ENCODE results near the gene PRR5L.

The PRR5L gene

DNA sequence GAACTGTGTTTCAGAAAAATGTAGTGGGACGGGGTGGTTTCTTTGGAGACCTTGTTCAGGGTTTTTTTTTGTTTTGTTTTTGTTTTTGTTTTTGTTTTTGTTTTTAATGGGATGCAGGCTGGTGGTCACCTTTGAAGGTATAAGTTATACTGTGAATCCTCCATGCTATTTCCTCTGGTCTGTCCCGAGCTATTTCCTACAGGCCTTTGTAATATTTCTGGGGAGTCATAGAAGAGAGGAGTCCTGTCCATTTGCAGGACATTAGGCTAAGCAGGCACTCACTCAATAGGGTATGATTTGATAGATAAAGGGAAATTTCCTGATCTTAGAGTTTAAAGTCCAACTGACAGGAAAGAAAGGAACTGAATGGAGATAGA is 136.0 kb downstream of the PRR5L start:
- no peak for TF ChIP-seq POLR2A (IDR thresholded peaks at IDR 0.05; ENCODE audit: low read length)
- no peak for TF ChIP-seq GATA1 (IDR thresholded peaks at IDR 0.05; ENCODE audit: low read depth, low read length)
- no peak for DNase-seq

DNA sequence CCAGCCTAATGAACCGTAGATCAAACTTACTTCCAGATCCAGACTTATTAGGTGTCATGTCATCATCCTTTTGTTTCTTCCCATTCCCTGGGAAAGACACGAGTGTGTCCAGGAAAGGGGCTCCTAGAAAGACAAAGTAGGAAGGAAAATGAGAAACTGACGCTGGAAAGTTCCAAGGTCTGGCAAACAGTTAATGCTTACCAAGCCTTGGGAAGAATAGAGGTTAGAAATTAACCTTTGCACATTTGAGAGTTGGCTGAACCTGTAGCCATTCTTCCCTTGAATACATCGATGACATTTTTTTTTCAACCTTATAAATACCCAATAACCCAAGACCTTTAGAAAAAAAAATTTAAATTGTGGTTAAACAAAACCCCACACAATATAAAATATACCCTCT is 136.7 kb downstream of the PRR5L start:
- no peak for DNase-seq

DNA sequence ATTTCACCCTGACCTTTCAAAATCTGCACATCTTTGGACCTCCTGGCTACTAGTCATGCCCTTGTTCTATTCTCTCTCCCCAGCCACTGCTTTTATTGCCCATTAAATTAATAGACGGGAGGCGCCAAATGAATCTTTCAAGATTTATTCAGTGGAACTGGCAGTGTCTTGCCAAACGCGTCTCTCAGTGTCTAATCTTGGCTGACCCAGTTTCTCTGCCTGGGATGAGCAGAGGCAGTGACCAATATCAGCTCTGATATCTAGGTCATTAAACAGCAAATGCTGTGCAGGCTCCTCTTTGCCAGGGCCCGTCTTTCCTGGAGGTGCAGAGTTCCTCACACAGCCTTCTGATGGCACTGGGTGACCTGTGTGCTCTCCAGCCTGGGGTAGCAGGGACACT is 140.0 kb downstream of the PRR5L start:
- no peak for DNase-seq
- TF ChIP-seq GATA1 (IDR thresholded peaks at IDR 0.05; ENCODE audit: low read depth, low read length) (no peak), POLR2A (IDR thresholded peaks at IDR 0.05; ENCODE audit: low read length) (no peak)

More for the DNA sequence above, 136.7 kb downstream of the PRR5L start:
- no peak for TF ChIP-seq GATA1 (IDR thresholded peaks at IDR 0.05; ENCODE audit: low read depth, low read length)
- no peak for TF ChIP-seq POLR2A (IDR thresholded peaks at IDR 0.05; ENCODE audit: low read length)

DNA sequence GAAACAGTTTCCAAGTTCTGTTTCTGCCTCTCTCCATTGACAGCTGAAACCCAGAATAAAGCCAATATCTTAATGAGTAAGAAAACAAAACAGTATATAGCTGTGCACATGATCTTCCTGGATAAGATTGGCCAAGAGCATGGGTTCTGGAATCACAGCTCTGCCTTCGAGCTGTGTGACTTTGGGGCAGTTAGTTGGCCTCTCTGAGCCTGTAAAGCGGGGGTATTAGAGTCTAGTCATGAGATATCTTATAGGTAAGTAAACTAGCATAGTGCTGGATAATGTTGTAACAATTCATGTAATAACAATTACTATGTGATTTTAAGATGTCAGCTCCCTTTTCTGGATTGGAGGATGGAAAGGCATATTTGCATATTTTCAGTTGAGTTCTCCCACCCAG is 140.5 kb downstream of the PRR5L start:
- TF ChIP-seq GATA1 (IDR thresholded peaks at IDR 0.05; ENCODE audit: low read depth, low read length) = no peak
- no peak for TF ChIP-seq POLR2A (IDR thresholded peaks at IDR 0.05; ENCODE audit: low read length)
- no peak for DNase-seq

DNA sequence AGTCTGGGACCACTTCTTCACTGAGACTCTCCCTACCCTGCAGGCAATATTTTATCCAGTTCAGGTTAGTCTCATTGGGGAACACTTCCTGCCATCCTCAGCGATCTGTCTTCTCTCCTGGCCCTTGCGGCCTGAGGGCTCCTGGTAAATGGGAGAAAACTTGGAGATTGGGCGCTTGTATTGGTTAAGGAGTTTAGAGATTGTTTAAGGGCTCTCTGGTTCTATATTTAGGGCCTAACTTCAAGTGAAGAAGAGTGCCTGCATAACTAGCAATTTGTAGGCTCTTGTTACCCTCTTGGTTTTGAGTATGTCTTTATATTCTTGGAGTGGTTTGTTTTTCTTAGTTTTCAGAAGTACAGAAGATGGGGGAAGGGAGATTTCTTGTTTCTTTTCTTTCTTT is 141.3 kb downstream of the PRR5L start:
- no peak for DNase-seq
- TF ChIP-seq GATA1 (IDR thresholded peaks at IDR 0.05; ENCODE audit: low read depth, low read length) (no peak), POLR2A (IDR thresholded peaks at IDR 0.05; ENCODE audit: low read length) (no peak)

DNA sequence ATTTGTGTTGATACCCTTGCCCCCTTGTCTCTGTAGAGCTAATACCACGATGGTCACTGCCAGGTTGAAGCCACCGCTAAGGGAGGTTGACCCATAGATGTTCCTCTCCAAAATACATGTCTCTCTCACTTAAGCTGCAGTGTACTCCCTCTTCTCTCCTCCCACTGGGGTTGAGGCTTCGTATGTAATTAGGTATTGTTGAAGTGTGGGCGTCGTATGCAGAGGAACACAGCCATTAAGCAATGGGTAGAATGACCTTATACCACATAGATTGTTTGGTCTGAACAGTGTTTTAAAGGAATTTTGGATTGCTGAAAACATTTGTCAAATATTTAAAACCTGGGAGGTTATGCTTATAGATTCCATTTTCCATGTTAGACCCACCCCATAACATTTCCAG is 142.0 kb downstream of the PRR5L start:
- DNase-seq = no peak
- no peak for TF ChIP-seq POLR2A (IDR thresholded peaks at IDR 0.05; ENCODE audit: low read length)
- no peak for TF ChIP-seq GATA1 (IDR thresholded peaks at IDR 0.05; ENCODE audit: low read depth, low read length)

DNA sequence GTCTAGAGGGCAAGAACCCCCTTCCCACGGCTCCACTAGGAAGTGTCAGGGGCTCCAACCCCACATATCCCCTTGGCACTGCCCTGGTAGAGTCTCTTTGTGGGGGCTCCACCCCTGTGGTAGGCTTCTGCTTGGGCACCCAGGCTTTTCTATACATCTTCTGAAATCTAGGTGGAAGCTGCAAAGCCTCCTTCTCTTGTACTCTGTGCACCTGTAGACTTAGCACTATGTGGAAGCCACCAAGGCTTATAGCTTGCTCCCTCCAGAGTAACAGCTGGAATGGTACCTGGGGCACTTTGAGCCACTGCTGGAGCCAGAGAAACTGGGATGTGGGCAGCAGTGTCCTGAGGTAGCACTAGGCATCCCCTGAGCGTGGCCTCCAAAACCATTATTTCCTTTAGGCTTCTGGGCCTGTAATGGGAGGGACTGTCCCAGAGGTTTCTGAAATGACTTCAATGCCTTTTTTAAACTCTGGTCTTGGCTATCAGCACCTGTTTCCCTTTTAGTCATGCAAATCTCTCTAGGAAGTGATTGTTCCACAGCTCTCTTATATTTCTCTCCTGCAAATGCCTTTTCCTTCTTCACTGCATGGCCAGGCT is 145.6 kb downstream of the PRR5L start:
- no peak for DNase-seq
- TF ChIP-seq GATA1 (IDR thresholded peaks at IDR 0.05; ENCODE audit: low read depth, low read length) (no peak), POLR2A (IDR thresholded peaks at IDR 0.05; ENCODE audit: low read length) (no peak)

DNA sequence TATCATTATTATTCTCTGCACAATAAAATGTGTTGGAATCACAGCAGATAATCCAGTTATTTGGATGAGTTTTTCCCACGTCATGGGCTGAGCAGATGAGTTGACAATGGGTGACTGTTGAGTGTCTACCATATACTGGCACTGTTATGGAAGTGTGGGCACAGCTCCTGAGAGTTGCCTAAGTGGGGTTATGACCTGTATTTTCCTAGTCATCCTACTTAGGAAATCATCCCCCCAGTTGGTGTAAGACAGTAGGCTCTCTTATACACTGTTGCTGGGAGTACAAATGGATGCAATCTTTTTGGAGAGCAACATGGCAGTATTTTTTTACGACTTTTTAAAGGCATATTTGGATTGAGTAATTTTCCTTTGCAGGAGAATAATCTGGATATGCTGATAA is 147.6 kb downstream of the PRR5L start:
- TF ChIP-seq POLR2A (IDR thresholded peaks at IDR 0.05; ENCODE audit: low read length) = no peak
- no peak for TF ChIP-seq GATA1 (IDR thresholded peaks at IDR 0.05; ENCODE audit: low read depth, low read length)
- DNase-seq = no peak

DNA sequence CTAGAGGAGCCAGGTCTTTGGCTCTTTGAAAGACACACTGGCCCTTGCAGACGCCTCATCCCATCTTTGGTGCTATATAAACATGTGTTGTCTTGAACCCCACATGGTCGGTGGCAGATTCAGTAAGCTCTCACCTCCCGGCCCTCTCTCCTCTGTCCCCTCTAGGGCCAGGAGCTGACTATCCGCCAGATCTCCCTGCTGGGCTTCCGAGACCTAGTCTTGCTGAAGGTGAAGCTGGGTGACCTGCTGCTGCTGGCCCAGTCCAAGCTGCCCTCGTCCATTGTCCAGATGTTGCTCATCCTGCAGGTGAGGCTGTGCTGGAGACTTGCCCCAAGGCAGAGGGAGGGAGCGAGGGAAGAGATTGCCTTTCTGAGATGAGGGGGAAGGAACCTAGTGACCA is 150.0 kb downstream of the PRR5L start:
- TF ChIP-seq GATA1 (IDR thresholded peaks at IDR 0.05; ENCODE audit: low read depth, low read length) (no peak), POLR2A (IDR thresholded peaks at IDR 0.05; ENCODE audit: low read length) (no peak)
- no peak for DNase-seq

DNA sequence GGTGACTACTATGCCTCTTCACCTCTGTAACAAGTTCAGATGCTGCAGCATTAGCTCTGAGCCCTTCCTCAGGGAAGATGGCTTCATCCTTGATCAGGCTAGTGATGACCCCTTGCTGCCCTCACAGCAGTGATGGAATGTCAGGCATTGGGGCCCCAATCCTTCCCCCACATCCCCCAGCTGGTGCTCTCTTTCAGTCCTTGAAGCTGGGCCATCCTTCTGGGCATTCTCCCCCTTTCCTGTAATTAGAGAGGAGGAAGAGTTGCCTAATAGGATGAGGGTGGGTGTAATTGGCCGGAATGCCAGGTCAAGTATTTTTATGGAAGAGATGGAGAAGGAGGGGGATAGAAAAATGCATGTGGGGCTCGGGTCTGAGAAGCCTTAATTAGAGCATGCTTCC is 151.4 kb downstream of the PRR5L start:
- no peak for DNase-seq
- TF ChIP-seq GATA1 (IDR thresholded peaks at IDR 0.05; ENCODE audit: low read depth, low read length) (no peak), POLR2A (IDR thresholded peaks at IDR 0.05; ENCODE audit: low read length) (no peak)

DNA sequence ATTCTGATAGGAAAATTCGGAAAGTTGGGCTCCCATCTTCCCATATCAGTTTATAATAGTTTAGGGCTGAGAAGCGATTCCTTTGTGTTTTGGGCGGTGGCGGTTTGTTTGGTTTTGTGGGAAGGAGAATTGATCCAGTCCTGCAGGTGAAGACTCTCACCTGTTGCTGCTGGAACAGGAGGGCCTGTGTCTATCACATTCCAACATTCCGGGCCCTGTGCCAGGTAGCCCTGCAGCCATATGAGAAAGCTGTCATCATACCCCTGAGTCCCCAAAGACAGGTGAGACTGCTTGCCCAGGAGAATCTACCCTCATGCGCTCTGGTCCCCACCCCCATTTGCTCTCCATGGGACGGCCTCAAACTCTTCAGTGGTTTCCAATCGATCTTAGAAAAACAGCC is 151.9 kb downstream of the PRR5L start:
- TF ChIP-seq GATA1 (IDR thresholded peaks at IDR 0.05; ENCODE audit: low read depth, low read length) = no peak
- TF ChIP-seq POLR2A (IDR thresholded peaks at IDR 0.05; ENCODE audit: low read length) = no peak
- DNase-seq = no peak

DNA sequence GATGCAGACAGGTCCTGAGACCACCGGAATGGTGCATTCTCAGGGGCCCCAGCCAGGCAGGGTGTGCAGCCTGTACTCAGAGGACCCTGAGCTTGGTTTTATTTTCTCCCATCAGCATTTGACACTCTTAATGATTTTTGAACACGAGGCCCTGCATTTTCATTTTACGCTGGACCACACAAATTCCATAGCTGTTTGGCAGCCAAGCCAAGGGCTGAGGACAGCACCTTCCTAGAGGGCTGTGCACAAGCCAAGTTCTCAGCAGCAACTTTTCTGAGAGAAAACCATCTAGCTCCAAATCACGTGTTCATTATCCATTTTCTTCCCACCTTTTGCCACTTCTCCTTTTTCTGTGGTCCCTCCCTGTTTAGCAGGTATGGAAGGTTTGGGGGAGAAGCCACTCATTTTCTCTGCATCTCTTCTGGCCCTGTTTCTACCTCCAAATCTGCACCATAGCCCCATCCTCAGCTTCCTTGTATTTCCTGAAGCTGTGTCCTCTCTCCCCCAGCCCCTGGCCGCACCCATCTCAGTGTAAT is 153.5 kb downstream of the PRR5L start:
- no peak for DNase-seq

DNA sequence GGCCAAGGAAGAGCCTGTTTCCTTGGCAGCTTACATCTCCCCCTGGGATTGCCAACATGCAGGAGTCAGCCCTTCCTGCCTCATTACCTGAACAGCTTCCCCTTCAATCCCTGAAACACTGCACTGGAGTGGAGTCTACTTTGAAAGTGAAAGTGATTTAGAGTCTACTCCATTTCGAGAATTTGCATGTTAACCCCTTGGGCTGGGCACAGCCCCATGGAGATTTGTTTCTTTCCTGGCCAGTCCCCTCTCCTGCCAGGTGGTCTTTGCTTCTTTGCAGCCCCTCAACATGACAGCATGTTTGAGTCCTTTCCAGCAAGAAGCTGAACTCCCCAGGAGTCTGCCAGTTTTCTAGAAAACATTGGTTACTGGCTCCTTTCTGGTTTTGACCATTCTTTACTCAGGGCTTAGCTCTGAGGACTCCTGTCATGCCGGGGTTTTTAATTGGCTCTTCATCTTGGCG is 154.1 kb downstream of the PRR5L start:
- no peak for DNase-seq
- no peak for TF ChIP-seq POLR2A (IDR thresholded peaks at IDR 0.05; ENCODE audit: low read length)
- TF ChIP-seq GATA1 (IDR thresholded peaks at IDR 0.05; ENCODE audit: low read depth, low read length) = no peak

More for the DNA sequence above, 153.5 kb downstream of the PRR5L start:
- TF ChIP-seq GATA1 (IDR thresholded peaks at IDR 0.05; ENCODE audit: low read depth, low read length) = no peak
- TF ChIP-seq POLR2A (IDR thresholded peaks at IDR 0.05; ENCODE audit: low read length) = no peak

DNA sequence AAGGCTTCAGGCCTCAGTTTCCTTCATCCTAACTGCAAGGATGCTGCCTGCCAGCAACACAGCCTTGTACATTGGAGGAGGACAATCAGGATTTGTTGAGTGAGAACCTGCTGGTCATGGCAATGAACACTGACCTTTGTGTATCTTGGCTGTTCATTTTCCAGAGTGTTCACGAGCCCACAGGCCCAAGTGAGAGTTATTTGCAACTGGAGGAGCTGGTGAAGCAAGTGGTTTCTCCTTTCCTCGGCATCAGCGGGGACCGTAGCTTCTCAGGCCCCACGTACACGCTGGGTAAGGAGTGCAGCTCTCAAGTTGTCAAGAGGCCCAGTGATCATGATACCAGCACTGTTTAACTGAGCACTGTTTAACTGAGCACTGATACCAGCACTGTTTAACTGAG is 155.0 kb downstream of the PRR5L start:
- no peak for DNase-seq
- TF ChIP-seq POLR2A (IDR thresholded peaks at IDR 0.05; ENCODE audit: low read length) (no peak), GATA1 (IDR thresholded peaks at IDR 0.05; ENCODE audit: low read depth, low read length) (no peak)

DNA sequence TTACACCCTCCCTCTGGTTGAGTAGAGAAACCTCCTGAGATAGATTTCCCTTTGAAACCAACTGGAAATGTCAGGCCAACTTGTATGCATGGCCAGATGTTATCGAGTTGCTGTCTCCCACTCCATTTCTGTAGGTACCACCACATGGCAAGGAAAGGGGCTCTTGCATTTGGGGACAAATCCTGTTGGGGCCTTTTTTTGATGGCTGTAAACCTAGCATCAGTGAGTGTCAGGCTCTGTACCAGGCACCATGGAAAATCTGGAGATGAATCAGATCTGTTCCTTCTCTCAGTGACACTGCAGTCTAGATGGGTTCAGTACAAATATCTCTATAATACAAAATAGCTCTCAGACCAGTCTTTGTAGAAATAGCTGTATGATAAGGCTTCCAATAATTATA is 155.6 kb downstream of the PRR5L start:
- DNase-seq = no peak
- TF ChIP-seq GATA1 (IDR thresholded peaks at IDR 0.05; ENCODE audit: low read depth, low read length) (no peak), POLR2A (IDR thresholded peaks at IDR 0.05; ENCODE audit: low read length) (no peak)

Data from erythroblast (primary cell).